ENCODE measurements around the gene KRT15.
"Not testable (repeated sequence)": the region's sequence is repeated elsewhere in the genome, so short reads cannot be mapped to it uniquely, and the experiment has no call there.

KRT15 gene

GRCh38 chr17:41542786-41543185 lies 24.1 kb upstream of the KRT15 start:
- DNase-seq, result not testable (repeated sequence)

- DNase-seq, result no peak
Measured at GRCh38 chr17:41542357-41542756, 23.7 kb upstream of the KRT15 start.

- DNase-seq, result no peak
Measured at GRCh38 chr17:41540921-41541625, 22.4 kb upstream of the KRT15 start.

GRCh38 chr17:41539979-41540701 lies 21.4 kb upstream of the KRT15 start:
- DNase-seq, result no peak

GRCh38 chr17:41539071-41539492 lies 20.4 kb upstream of the KRT15 start:
- no peak for DNase-seq

GRCh38 chr17:41538565-41538991 lies 19.9 kb upstream of the KRT15 start:
- no peak for DNase-seq

GRCh38 chr17:41537990-41538389 lies 19.3 kb upstream of the KRT15 start:
- DNase-seq, result no peak

GRCh38 chr17:41537614-41537954 lies 18.9 kb upstream of the KRT15 start:
- DNase-seq, result no peak

GRCh38 chr17:41536741-41537613 lies 18.3 kb upstream of the KRT15 start:
- DNase-seq, result no peak

GRCh38 chr17:41535764-41536481 lies 17.2 kb upstream of the KRT15 start:
- DNase-seq, result no peak

- no peak for DNase-seq
Measured at GRCh38 chr17:41534899-41535546, 16.3 kb upstream of the KRT15 start.

- DNase-seq, result no peak
Measured at GRCh38 chr17:41533613-41534012, 14.9 kb upstream of the KRT15 start.

- DNase-seq, result no peak
Measured at GRCh38 chr17:41532947-41533570, 14.4 kb upstream of the KRT15 start.

- no peak for DNase-seq
Measured at GRCh38 chr17:41531993-41532392, 13.3 kb upstream of the KRT15 start.

GRCh38 chr17:41530062-41531048 lies 11.7 kb upstream of the KRT15 start:
- DNase-seq, result no peak

- no peak for DNase-seq
Measured at GRCh38 chr17:41529491-41529915, 10.8 kb upstream of the KRT15 start.

GRCh38 chr17:41528959-41529353 lies 10.3 kb upstream of the KRT15 start:
- no peak for DNase-seq

- DNase-seq, result no peak
Measured at GRCh38 chr17:41527063-41528023, 8.7 kb upstream of the KRT15 start.

- no peak for DNase-seq
Measured at GRCh38 chr17:41524261-41524660, 5.6 kb upstream of the KRT15 start.

All from activated CD4-positive, alpha-beta T cell treated with anti-CD3 and anti-CD28 coated beads for 48 hours (primary cell).